Osteoblast (primary cell): ENCODE data around the gene SOX8. TPM values are rescaled to one million over a fixed set of nuclear protein-coding genes. Genes with fewer than 3 reads are reported as not detected.

Experiments used
- DNase-seq: peaks from one replicate; pipeline ENCODE4 v3.0.0; 2011; ENCODE audit warnings: low spot score, mixed read lengths; ENCODE audit not compliant: insufficient read length; ENCODE audit errors: missing footprints
- H2AFZ ChIP-seq: 2 replicates; pipeline ENCODE4 v1.6.0; 2011; ENCODE audit warnings: mild to moderate bottlenecking, low read length
- H3K27ac ChIP-seq: 2 replicates; pipeline ENCODE4 v1.5.1; 2011; ENCODE audit warnings: mild to moderate bottlenecking, low read depth, low read length, moderate library complexity
- H3K27me3 ChIP-seq: 2 replicates; pipeline ENCODE4 v1.6.0; 2012; ENCODE audit warnings: mild to moderate bottlenecking, control low read depth, inconsistent platforms, low read length, moderate library complexity; ENCODE audit not compliant: insufficient read depth
- H3K36me3 ChIP-seq: 2 replicates; pipeline ENCODE4 v1.5.1; 2011; ENCODE audit warnings: mild to moderate bottlenecking, low read length, control low read depth, moderate library complexity; ENCODE audit not compliant: insufficient read depth
- H3K4me1 ChIP-seq: 2 replicates; pipeline ENCODE4 v1.5.1; 2011; ENCODE audit warnings: mild to moderate bottlenecking, low read length, control low read depth, moderate library complexity; ENCODE audit not compliant: insufficient read depth
- H3K4me2 ChIP-seq: 2 replicates; pipeline ENCODE4 v1.6.0; 2011; ENCODE audit warnings: mild to moderate bottlenecking, low read length; ENCODE audit not compliant: insufficient read depth
- H3K4me3 ChIP-seq: fragments of 200-600 bp; sonication (generic); 3 replicates; pipeline ENCODE4 v1.5.1; 2012; ENCODE audit warnings: mild to moderate bottlenecking, low read length, inconsistent platforms; ENCODE audit not compliant: insufficient read depth
- H3K79me2 ChIP-seq: 2 replicates; pipeline ENCODE4 v1.6.0; 2012; ENCODE audit warnings: mild to moderate bottlenecking, low read length, control low read depth, inconsistent platforms; ENCODE audit not compliant: insufficient read depth
- H3K9me3 ChIP-seq: 2 replicates; pipeline ENCODE4 v1.5.1; 2011; ENCODE audit warnings: low read depth, low read length, control low read depth
- H4K20me1 ChIP-seq: 2 replicates; pipeline ENCODE4 v1.6.0; 2012; ENCODE audit warnings: mild to moderate bottlenecking, low read length, control low read depth; ENCODE audit not compliant: insufficient read depth
- CTCF ChIP-seq: IDR thresholded peaks from 2 replicates; pipeline ENCODE4 v1.5.1; 2011; ENCODE audit warnings: mild to moderate bottlenecking, low read depth, low read length, moderate library complexity; ENCODE audit errors: extremely low read depth
- total RNA-seq: library from RNA; depleted of rRNA; stranded (reverse); fragments of >200 nt; gene quantifications from 2 replicates; pipeline ENCODE4 v1.2.3, GENCODE V29; 2012

The SOX8 gene
- total RNA-seq, 1 donor: not detected

GRCh38 chr16:1019231-1020090, 37.9 kb downstream of the SOX8 start:
- H3K4me1 ChIP-seq: peaks cover 16% of the 10 kb centered on the region
- H3K79me2 ChIP-seq: no peaks in the 10 kb centered on the region
- H2AFZ ChIP-seq: peak overlapping the region; percentile 56
- peak overlapping the region; percentile 73 for H3K4me2 ChIP-seq
- H3K27me3 ChIP-seq: peaks cover 2% of the 10 kb centered on the region
- H3K4me3 ChIP-seq: peak overlapping the region; percentile 51
- no peaks in the 10 kb centered on the region for H3K9me3 ChIP-seq
- no peak for TF ChIP-seq CTCF
- H4K20me1 ChIP-seq: no peaks in the 10 kb centered on the region
- peak; percentile 99 for DNase-seq
- H3K36me3 ChIP-seq: no peaks in the 10 kb centered on the region
- peak overlapping the region; percentile 28 for H3K27ac ChIP-seq

DNA sequence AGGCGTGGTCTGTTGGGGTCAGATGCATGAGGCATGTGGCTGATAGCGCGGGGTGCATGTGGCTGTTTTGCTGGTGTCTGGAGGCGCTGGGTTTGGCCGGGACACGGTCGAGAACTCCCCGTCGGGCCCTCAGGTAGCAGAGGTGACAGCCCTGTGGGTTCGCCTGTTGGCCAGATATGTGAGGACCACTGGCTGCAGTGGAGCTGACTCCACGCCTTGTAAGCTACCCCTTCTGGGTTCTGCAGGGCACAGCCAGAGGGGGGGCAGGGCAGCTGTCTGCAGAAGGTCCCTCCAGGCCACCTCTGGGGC, 38.5 kb downstream of the SOX8 start:
- TF ChIP-seq CTCF: no peak
- no peak overlapping the region for H3K4me3 ChIP-seq
- no peaks in the 10 kb centered on the region for H3K79me2 ChIP-seq
- no peak overlapping the region for H3K27ac ChIP-seq
- peaks cover 12% of the 10 kb centered on the region for H3K4me1 ChIP-seq
- no peaks in the 10 kb centered on the region for H3K36me3 ChIP-seq
- peak overlapping the region; percentile 73 for H3K4me2 ChIP-seq
- H2AFZ ChIP-seq: no peak overlapping the region
- no peak for DNase-seq
- H3K27me3 ChIP-seq: peaks cover 2% of the 10 kb centered on the region
- H3K9me3 ChIP-seq: no peaks in the 10 kb centered on the region
- H4K20me1 ChIP-seq: no peaks in the 10 kb centered on the region

DNA sequence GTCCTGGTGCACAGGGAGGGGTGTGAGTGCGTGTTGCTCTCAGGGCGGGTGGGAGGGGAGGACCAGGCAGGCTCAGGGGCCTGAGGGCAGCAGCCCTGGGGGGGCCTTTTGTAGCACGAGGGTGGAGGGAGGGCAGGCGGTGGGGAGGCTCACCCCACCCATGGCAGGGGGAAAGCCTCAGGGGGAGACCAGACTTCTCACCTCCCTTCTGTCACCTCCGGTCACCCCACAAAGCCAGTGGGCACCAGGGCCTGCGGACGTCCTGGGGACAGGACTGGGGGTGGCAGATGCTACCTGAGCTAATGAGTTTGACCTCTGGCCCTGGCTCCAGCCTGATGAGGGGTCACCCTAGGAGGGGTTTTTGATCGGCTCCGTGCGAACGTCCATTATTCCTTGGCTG, 39.0 kb downstream of the SOX8 start:
- H3K27me3 ChIP-seq: peaks cover 5% of the 10 kb centered on the region

More for the DNA sequence above, 39.0 kb downstream of the SOX8 start:
- Histone ChIP-seq H3K27ac (no peak overlapping the region), H3K36me3 (no peaks in the 10 kb centered on the region), H3K9me3 (no peaks in the 10 kb centered on the region), H3K4me1 (peaks cover 12% of the 10 kb centered on the region), H3K4me2 (no peak overlapping the region), H3K4me3 (no peak overlapping the region), H2AFZ (no peak overlapping the region), H3K79me2 (no peaks in the 10 kb centered on the region), H4K20me1 (no peaks in the 10 kb centered on the region)
- no peak for TF ChIP-seq CTCF
- no peak for DNase-seq
